DND-41 (cell line): ENCODE measurements around the gene IFNAR1.

Experiments
- EZH2 ChIP-seq: IDR thresholded peaks from 3 replicates; pipeline ENCODE4 v1.6.1; 2012; ENCODE audit warnings: borderline replicate concordance, low read depth, mild to moderate bottlenecking, moderate library complexity, low read length, inconsistent platforms; ENCODE audit not compliant: severe bottlenecking
- TF ChIP-seq, protein P1 (sequence below): IDR thresholded peaks from 2 replicates; pipeline ENCODE4 v1.5.1; 2012; ENCODE audit warnings: borderline replicate concordance, low read length, moderate library complexity, mild to moderate bottlenecking; ENCODE audit not compliant: poor library complexity, severe bottlenecking; ENCODE audit errors: extremely low read depth

DNA sequence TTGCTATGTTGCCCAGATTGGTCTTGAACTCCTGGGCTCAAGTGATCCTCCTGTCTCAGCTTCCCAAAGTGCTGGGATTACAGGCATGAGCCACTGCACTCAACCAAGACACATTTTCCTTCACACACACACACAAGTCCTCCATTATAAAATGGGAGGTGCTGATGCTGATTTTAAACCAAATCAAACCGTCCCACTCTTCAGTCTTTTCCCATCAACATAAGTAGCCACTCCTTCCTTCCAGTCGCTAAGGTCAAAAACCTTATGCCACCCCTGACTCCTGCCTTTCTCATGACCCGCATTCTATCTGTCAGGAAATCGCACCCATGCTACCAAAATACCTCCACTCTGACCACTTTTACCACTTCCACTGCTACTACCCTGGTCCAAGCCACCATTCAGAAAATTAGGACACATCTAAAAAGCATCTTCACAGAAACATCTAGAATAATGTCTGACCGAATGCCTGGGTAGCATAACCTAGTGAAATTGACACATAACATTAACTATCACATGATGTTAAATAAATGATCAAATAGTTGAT, 50.4 kb downstream of the IFNAR1 start:
- TF ChIP-seq, protein P1, sequence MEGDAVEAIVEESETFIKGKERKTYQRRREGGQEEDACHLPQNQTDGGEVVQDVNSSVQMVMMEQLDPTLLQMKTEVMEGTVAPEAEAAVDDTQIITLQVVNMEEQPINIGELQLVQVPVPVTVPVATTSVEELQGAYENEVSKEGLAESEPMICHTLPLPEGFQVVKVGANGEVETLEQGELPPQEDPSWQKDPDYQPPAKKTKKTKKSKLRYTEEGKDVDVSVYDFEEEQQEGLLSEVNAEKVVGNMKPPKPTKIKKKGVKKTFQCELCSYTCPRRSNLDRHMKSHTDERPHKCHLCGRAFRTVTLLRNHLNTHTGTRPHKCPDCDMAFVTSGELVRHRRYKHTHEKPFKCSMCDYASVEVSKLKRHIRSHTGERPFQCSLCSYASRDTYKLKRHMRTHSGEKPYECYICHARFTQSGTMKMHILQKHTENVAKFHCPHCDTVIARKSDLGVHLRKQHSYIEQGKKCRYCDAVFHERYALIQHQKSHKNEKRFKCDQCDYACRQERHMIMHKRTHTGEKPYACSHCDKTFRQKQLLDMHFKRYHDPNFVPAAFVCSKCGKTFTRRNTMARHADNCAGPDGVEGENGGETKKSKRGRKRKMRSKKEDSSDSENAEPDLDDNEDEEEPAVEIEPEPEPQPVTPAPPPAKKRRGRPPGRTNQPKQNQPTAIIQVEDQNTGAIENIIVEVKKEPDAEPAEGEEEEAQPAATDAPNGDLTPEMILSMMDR = no peak
- TF ChIP-seq EZH2 = no peak
